SJCRH30 (cell line): ENCODE results near the gene CYSTM1. TPM values are rescaled to one million over a fixed set of nuclear protein-coding genes. Genes with fewer than 3 reads are reported as not detected.
A peak's percentile ranks its signal among the peaks of the same experiment; 100 is the strongest.
"Not testable (repeated sequence)": the region's sequence is repeated elsewhere in the genome, so short reads cannot be mapped to it uniquely, and the experiment has no call there.

Experiments used
- DNase-seq, 2 experiments: peaks; one replicate each; pipeline ENCODE4 v3.0.0-alpha.2; 2015 to 2020
- H3K27ac ChIP-seq: fragments of 250-450 bp; sonication (Bioruptor Pico); 2 replicates; pipeline ENCODE4 v1.5.1; 2020; ENCODE audit warnings: mild to moderate bottlenecking, moderate library complexity
- H3K27me3 ChIP-seq: fragments of 250-450 bp; sonication (Bioruptor Pico); 2 replicates; pipeline ENCODE4 v1.5.1; 2020; ENCODE audit warnings: mild to moderate bottlenecking, moderate library complexity
- H3K36me3 ChIP-seq: fragments of 250-450 bp; sonication (Bioruptor Pico); 2 replicates; pipeline ENCODE4 v1.5.1; 2020; ENCODE audit warnings: mild to moderate bottlenecking, moderate library complexity
- H3K4me1 ChIP-seq: fragments of 250-450 bp; sonication (Bioruptor Pico); 2 replicates; pipeline ENCODE4 v1.5.1; 2020; ENCODE audit warnings: mild to moderate bottlenecking, moderate library complexity
- H3K4me3 ChIP-seq: fragments of 250-450 bp; sonication (Bioruptor Pico); 2 replicates; pipeline ENCODE4 v1.5.1; 2020; ENCODE audit warnings: mild to moderate bottlenecking, moderate library complexity
- H3K9me3 ChIP-seq: fragments of 250-450 bp; sonication (Bioruptor Pico); replicated peaks from 2 replicates; pipeline ENCODE4 v1.5.1; 2020; ENCODE audit warnings: mild to moderate bottlenecking, moderate library complexity
- total RNA-seq: library from RNA; depleted of rRNA; stranded (reverse); fragments of >200 nt; shearing (Covaris generic); gene quantifications from 2 replicates; pipeline ENCODE4 v1.2.3, GENCODE V29; 2014

Gene CYSTM1
- total RNA-seq, 1 experiment from 2014 or later, result 10.5 TPM

- not testable (repeated sequence) for H3K4me3 ChIP-seq, H3K36me3 ChIP-seq, H3K27ac ChIP-seq, H3K27me3 ChIP-seq, H3K4me1 ChIP-seq, DNase-seq, H3K9me3 ChIP-seq
Observed at GRCh38 chr5:140198915-140199314, 23.9 kb downstream of the CYSTM1 start.

GRCh38 chr5:140202078-140202477 lies 27.1 kb downstream of the CYSTM1 start:
- H3K4me3 ChIP-seq, result no peak overlapping the region
- no peak for DNase-seq
- no peaks in the 10 kb centered on the region for H3K4me1 ChIP-seq
- H3K27me3 ChIP-seq, result no peaks in the 10 kb centered on the region
- H3K27ac ChIP-seq, result no peak overlapping the region
- H3K36me3 ChIP-seq, result no peaks in the 10 kb centered on the region
- no peaks in the 10 kb centered on the region for H3K9me3 ChIP-seq

GRCh38 chr5:140202610-140203009 lies 27.6 kb downstream of the CYSTM1 start:
- Histone ChIP-seq H3K27ac (no peak overlapping the region), H3K4me3 (no peak overlapping the region), H3K36me3 (no peaks in the 10 kb centered on the region), H3K4me1 (no peaks in the 10 kb centered on the region), H3K27me3 (no peaks in the 10 kb centered on the region), H3K9me3 (no peaks in the 10 kb centered on the region)
- DNase-seq, result no peak

- Histone ChIP-seq H3K4me3 (no peak overlapping the region), H3K9me3 (no peaks in the 10 kb centered on the region), H3K27me3 (no peaks in the 10 kb centered on the region), H3K36me3 (no peaks in the 10 kb centered on the region), H3K27ac (no peak overlapping the region), H3K4me1 (no peaks in the 10 kb centered on the region)
- DNase-seq, result no peak
Observed at GRCh38 chr5:140205216-140205615, 30.2 kb downstream of the CYSTM1 start.

GRCh38 chr5:140205952-140206351 lies 31.0 kb downstream of the CYSTM1 start:
- Histone ChIP-seq H3K27ac (no peak overlapping the region), H3K4me1 (no peaks in the 10 kb centered on the region), H3K4me3 (no peak overlapping the region), H3K9me3 (no peaks in the 10 kb centered on the region), H3K36me3 (no peaks in the 10 kb centered on the region), H3K27me3 (no peaks in the 10 kb centered on the region)
- no peak for DNase-seq

GRCh38 chr5:140207250-140207964 lies 32.4 kb downstream of the CYSTM1 start:
- no peaks in the 10 kb centered on the region for H3K27me3 ChIP-seq
- H3K9me3 ChIP-seq, result no peaks in the 10 kb centered on the region
- no peak overlapping the region for H3K4me3 ChIP-seq
- H3K27ac ChIP-seq, result no peak overlapping the region
- H3K36me3 ChIP-seq, result no peaks in the 10 kb centered on the region
- H3K4me1 ChIP-seq, result no peaks in the 10 kb centered on the region
- no peak for DNase-seq

- Histone ChIP-seq H3K36me3 (no peaks in the 10 kb centered on the region), H3K4me1 (no peaks in the 10 kb centered on the region), H3K9me3 (no peaks in the 10 kb centered on the region), H3K4me3 (no peak overlapping the region), H3K27me3 (no peaks in the 10 kb centered on the region), H3K27ac (no peak overlapping the region)
- no peak for DNase-seq
Observed at GRCh38 chr5:140208065-140208464, 33.1 kb downstream of the CYSTM1 start.

- Histone ChIP-seq H3K36me3 (no peaks in the 10 kb centered on the region), H3K4me1 (peaks cover 9% of the 10 kb centered on the region; the same call in 1 of the 2 replicates), H3K4me3 (no peak overlapping the region), H3K27ac (no peak overlapping the region), H3K9me3 (no peaks in the 10 kb centered on the region), H3K27me3 (no peaks in the 10 kb centered on the region)
- DNase-seq, result no peak
Observed at GRCh38 chr5:140213370-140213983, 38.5 kb downstream of the CYSTM1 start.

GRCh38 chr5:140214831-140215230 lies 39.8 kb downstream of the CYSTM1 start:
- H3K27ac ChIP-seq, result no peak overlapping the region
- H3K27me3 ChIP-seq, result no peaks in the 10 kb centered on the region
- peaks cover 9% of the 10 kb centered on the region; the same call in 1 of the 2 replicates for H3K4me1 ChIP-seq
- H3K9me3 ChIP-seq, result no peaks in the 10 kb centered on the region
- no peaks in the 10 kb centered on the region for H3K36me3 ChIP-seq
- H3K4me3 ChIP-seq, result no peak overlapping the region
- DNase-seq, result peak; percentile 81 to 86

GRCh38 chr5:140215276-140215675 lies 40.3 kb downstream of the CYSTM1 start:
- H3K4me3 ChIP-seq, result no peak overlapping the region
- DNase-seq, result no peak
- H3K9me3 ChIP-seq, result no peaks in the 10 kb centered on the region
- peaks cover 11% of the 10 kb centered on the region for H3K4me1 ChIP-seq
- no peak overlapping the region for H3K27ac ChIP-seq
- no peaks in the 10 kb centered on the region for H3K36me3 ChIP-seq
- H3K27me3 ChIP-seq, result no peaks in the 10 kb centered on the region

GRCh38 chr5:140216478-140217074 lies 41.6 kb downstream of the CYSTM1 start:
- no peak for DNase-seq
- peaks cover 14% of the 10 kb centered on the region for H3K4me1 ChIP-seq
- H3K36me3 ChIP-seq, result no peaks in the 10 kb centered on the region

GRCh38 chr5:140217299-140218026 lies 42.5 kb downstream of the CYSTM1 start:
- Histone ChIP-seq H3K36me3 (no peaks in the 10 kb centered on the region), H3K27me3 (no peaks in the 10 kb centered on the region), H3K9me3 (no peaks in the 10 kb centered on the region), H3K27ac (no peak overlapping the region), H3K4me1 (peaks cover 14% of the 10 kb centered on the region), H3K4me3 (no peak overlapping the region)
- DNase-seq, result no peak

More at GRCh38 chr5:140216478-140217074, 41.6 kb downstream of the CYSTM1 start:
- H3K27ac ChIP-seq, result no peak overlapping the region
- H3K27me3 ChIP-seq, result no peaks in the 10 kb centered on the region
- no peaks in the 10 kb centered on the region for H3K9me3 ChIP-seq
- H3K4me3 ChIP-seq, result no peak overlapping the region

GRCh38 chr5:140219068-140219991 lies 44.3 kb downstream of the CYSTM1 start:
- Histone ChIP-seq H3K4me1 (peaks cover 14% of the 10 kb centered on the region), H3K27ac (no peak overlapping the region), H3K4me3 (no peak overlapping the region), H3K9me3 (no peaks in the 10 kb centered on the region), H3K36me3 (no peaks in the 10 kb centered on the region), H3K27me3 (no peaks in the 10 kb centered on the region)
- DNase-seq, result no peak

GRCh38 chr5:140220032-140220697 lies 45.2 kb downstream of the CYSTM1 start:
- no peaks in the 10 kb centered on the region for H3K36me3 ChIP-seq
- peaks cover 5% of the 10 kb centered on the region for H3K4me1 ChIP-seq
- H3K27me3 ChIP-seq, result no peaks in the 10 kb centered on the region
- H3K9me3 ChIP-seq, result no peaks in the 10 kb centered on the region
- no peak overlapping the region for H3K4me3 ChIP-seq
- no peak overlapping the region for H3K27ac ChIP-seq
- no peak for DNase-seq
